GM21723 (cell line): Measurements from ENCODE around the gene UPF1.

Experiments used
- ATAC-seq: cut with Tn5 transposase; IDR thresholded peaks from one replicate; pipeline ENCODE4 v1.9.1; 2021; ENCODE audit warnings: mild to moderate bottlenecking, moderate library complexity; ENCODE audit not compliant: unreplicated experiment

The UPF1 gene

DNA sequence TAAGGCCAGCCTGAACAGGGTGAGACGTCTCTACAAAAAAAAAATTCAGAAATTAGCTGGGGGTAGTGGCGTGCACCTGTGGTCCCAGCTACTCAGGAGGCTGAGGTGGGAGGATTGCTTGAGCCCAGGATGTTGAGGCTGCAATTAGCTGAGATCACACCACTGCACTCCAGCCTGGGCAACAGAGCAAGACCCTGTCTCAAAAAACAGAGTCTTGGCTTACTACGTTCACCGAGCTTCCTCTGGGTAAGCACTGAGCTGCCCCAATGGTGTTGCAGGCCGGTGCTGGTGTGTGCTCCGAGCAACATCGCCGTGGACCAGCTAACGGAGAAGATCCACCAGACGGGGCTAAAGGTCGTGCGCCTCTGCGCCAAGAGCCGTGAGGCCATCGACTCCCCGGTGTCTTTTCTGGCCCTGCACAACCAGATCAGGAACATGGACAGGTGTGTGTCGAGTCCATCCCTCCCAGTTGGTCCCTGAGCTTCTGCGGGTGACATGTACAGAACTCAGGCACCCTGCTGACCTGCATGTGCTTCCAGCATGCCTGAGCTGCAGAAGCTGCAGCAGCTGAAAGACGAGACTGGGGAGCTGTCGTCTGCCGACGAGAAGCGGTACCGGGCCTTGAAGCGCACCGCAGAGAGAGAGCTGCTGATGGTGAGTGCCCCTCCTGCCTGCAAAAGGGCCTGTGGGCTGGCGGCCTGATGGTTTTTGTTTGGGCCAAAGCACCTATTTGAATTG is 24.1 kb downstream of the UPF1 start:
- no peak for ATAC-seq

DNA sequence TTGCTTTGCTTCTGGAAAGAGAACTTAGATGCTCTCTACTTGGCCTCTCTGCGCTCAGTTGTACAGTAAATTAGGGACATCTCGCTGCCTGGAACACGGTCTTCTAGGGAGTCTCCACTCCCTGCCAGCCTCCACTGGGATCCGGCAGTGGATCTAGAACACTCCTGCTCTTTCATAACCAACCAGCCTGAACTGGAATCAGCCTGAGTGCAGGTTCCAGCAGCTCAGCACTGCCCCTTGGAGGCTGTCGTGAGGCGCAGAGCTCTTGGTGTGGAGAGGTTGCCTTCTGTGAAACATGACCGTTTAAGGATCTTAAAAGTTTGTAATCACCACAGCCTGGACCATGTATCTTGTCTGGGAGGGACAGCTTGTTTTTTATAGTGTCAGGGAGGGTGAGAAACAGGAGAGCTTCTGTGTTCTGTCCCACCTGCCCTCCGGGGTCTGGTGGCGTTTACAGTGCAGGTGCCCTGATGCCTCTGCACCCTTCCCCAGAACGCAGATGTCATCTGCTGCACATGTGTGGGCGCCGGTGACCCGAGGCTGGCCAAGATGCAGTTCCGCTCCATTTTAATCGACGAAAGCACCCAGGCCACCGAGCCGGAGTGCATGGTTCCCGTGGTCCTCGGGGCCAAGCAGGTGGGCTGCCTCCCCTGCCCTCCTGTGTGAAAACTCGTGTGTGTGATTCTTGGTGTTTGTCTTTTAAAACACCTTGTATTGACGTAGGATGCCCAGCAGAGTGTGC is 24.8 kb downstream of the UPF1 start:
- ATAC-seq = no peak

DNA sequence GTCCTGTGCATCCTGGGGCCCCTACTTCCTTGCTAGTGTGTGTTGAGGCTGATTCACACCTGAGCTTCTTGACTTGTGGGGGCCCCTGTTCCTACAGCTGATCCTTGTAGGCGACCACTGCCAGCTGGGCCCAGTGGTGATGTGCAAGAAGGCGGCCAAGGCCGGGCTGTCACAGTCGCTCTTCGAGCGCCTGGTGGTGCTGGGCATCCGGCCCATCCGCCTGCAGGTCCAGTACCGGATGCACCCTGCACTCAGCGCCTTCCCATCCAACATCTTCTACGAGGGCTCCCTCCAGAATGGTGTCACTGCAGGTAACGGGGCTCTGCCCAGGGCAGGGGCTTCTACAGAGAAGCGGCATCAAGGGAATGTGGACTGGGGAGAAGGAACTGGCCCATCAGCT is 25.5 kb downstream of the UPF1 start:
- ATAC-seq = no peak

DNA sequence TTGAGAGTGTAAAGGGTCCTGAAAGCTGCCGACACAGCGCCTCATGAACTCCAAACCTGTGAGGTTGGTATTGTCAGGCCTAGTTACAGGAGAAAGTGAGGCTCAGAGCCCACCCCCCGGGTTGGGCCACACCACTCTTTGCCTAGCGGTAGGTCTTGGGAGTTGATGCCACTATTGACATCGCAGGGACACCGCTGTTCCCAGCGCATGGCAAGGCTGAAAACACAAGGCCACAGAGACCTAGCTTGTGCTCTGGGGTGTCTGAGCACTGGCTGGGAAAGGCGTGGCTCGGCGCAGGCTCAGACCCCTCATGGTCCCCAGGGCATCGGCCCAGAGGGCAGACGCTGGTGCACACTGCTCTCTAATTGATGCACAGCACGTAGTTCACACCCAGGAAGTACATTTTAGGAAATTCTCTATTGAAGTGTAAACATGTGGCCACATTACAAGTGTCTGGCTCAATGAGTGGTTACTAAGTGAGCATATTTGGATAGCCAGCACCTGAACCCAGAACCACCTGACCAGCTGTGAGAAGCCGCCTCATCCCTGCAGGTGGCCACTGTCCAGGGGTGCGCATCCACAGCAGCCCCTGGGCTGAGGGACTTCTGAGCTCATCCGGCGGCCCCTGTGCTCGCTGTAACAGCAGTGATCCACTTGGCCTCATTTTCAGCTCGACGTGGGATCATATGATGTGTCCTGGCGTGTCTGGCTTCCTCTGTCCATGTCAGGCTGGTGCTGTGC is 27.3 kb downstream of the UPF1 start:
- no peak for ATAC-seq

DNA sequence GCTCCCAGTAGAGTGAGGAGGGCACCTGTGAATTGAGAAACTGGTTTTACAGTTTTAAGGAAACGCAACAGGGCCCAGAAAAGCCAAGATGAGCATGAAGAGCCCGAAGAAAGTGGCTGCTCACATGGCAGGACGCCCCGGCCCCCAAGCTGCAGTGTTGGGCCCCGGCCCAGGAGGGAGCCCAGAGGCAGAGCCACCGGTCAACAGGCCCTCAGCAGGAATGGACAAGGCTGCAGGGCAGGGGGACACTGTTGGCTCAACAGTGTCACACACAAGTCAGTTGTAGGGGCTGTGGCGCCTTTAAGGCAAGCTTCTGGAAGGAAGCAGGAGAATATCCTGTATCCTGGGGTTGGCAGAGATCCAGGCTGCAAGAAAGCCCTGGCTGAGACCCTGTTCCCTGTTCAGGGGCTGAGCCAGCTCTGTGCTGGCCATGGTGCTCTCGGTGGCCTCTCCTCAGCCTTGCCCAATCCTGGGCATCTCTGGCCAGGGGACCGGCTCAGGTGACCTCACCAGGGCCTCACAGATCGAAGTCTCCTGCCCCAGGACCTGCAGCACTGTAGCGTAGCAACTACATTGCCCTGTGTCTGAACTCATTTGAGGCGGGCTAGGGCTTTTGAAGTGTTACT is 28.0 kb downstream of the UPF1 start:
- no peak for ATAC-seq

DNA sequence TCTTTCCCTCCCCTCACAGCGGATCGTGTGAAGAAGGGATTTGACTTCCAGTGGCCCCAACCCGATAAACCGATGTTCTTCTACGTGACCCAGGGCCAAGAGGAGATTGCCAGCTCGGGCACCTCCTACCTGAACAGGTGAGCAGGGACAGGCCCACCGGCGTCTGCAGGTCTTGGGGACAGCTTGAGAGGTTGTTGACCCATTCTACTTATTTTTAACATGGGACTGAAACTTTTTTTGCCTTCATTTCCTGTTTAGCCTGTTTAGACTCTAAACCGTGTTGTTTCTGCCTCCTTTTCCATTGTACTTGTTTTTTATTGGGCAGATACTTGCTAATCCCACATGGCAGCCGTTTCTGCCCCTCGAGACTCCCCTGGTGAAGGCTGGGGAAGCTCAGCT is 28.5 kb downstream of the UPF1 start:
- no peak for ATAC-seq

DNA sequence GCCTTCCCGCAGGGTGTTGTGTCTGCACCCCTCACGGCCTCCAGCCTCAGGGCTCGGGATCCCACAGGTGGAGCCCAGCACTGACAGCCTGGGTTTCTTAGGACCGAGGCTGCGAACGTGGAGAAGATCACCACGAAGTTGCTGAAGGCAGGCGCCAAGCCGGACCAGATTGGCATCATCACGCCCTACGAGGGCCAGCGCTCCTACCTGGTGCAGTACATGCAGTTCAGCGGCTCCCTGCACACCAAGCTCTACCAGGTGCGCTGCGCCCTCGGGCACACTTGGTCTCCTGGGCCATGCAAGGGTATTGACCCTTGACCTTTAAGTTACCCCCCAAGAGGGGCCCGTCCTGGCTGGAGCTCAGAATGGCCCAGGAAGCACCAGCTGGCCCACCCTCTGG is 29.0 kb downstream of the UPF1 start:
- no peak for ATAC-seq

DNA sequence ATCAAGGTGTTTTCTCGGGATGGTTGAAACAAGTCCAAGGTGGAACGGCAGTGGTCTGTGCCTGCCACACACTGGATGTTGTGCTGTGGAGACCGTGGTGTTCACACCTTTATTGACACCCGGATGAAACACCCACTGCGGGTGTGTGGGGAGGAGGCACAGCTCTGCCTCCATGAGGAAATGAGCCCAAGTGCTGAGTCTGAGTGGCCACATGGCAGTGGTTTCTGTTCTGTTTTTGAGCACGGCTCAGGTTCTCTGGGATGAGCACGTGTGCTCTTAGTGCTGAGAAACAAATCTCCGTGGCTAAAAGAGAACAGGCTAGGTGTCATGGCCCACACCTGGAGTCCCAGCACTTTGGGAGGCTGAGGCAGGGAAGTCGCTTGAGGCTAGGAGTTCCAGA is 29.5 kb downstream of the UPF1 start:
- ATAC-seq = no peak

DNA sequence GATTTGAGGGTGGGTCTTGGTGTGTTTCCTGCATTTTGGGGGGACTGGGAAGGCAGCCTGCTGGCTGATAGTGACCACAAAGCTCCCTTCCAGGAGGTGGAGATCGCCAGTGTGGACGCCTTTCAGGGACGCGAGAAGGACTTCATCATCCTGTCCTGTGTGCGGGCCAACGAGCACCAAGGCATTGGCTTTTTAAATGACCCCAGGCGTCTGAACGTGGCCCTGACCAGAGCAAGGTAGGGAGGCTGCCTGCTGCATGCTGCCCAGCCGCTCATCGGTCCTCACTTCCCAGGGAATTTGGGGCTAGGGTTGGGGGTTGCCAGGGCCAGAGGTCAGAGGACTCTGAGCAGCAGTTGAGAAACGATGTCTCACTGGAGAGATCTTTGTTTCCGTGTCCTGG is 30.2 kb downstream of the UPF1 start:
- ATAC-seq = no peak

DNA sequence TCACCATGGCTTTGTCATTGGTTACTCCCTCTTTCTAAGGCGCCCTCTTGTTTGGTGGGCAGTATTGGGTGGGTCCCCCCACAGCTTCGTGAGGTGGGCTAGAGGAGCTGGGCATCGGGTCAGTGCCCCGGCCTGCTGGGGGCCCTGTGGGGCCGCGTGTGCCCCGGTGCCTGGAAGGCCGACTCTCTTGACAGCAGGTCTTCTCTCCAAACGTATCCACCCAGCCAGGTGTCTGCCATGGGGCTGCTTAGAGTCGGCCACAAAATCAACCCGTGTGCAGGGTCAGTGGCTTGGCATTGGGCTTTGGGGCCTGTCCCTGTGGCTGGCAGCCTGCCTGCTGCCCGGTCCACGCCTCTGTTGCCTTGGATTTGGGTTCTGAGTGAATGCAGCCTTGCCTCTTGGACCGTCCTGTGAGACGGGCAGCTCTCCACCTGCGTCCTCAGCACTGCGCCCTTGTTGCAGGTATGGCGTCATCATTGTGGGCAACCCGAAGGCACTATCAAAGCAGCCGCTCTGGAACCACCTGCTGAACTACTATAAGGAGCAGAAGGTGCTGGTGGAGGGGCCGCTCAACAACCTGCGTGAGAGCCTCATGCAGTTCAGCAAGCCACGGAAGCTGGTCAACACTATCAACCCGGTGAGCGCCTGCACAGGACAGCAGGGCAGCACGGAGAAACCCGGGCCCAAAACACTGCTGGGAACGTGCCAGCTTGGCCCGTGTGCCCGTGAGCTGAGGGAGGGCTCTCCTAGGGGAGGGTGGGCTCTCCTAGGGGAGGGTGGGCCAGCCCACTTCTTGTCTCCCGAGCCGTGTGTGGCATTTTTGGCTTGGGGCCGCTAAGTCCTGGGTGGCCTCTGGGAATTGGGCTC is 31.4 kb downstream of the UPF1 start:
- ATAC-seq = no peak

DNA sequence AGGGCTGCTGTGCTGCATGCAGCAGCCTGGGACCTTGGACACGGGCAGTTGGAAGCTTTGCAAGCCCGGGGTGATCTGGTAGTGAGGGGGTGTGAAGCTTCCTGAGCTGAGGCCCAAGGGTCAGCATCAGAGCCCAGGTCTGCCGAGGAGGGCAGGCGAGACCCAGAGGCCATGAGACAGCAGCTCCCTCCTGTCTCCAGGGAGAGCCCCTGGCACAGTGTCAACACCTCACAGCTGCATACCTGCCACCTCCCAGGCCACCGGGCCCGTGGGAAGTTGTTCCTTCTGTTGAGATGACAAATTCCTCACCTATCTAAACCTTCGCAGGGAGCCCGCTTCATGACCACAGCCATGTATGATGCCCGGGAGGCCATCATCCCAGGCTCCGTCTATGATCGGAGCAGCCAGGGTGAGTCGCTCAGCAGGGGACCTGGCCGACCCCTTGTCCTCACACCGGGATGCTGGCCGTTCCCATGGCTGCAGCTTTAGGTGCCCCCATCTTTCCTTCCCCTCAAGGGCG is 32.1 kb downstream of the UPF1 start:
- ATAC-seq = no peak

DNA sequence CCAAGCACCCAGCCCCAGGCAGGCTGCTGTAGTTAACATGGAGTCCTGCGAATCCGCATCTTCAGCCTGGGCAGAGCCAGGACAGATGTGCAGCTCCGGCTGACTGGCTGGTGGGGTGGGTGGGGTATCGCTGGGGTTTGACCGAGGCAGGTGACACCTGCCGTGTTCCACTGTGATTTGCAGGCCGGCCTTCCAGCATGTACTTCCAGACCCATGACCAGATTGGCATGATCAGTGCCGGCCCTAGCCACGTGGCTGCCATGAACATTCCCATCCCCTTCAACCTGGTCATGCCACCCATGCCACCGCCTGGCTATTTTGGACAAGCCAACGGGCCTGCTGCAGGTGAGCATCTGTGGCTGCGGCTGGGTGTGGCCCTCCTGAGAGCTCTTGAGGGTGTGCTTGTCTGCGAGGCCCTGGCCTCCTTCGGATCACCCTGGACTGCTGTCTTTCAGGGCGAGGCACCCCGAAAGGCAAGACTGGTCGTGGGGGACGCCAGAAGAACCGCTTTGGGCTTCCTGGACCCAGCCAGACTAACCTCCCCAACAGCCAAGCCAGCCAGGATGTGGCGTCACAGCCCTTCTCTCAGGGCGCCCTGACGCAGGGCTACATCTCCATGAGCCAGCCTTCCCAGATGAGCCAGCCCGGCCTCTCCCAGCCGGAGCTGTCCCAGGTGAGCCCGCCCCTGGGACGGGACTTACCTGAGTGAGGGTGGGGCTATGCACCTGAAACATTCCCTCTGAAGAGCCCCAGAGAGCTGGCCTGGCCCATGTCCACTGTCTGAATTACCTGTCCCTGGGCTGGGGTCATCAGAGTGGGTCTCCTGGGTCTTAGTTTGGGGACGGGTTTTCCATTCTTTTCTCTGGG is 33.6 kb downstream of the UPF1 start:
- no peak for ATAC-seq

DNA sequence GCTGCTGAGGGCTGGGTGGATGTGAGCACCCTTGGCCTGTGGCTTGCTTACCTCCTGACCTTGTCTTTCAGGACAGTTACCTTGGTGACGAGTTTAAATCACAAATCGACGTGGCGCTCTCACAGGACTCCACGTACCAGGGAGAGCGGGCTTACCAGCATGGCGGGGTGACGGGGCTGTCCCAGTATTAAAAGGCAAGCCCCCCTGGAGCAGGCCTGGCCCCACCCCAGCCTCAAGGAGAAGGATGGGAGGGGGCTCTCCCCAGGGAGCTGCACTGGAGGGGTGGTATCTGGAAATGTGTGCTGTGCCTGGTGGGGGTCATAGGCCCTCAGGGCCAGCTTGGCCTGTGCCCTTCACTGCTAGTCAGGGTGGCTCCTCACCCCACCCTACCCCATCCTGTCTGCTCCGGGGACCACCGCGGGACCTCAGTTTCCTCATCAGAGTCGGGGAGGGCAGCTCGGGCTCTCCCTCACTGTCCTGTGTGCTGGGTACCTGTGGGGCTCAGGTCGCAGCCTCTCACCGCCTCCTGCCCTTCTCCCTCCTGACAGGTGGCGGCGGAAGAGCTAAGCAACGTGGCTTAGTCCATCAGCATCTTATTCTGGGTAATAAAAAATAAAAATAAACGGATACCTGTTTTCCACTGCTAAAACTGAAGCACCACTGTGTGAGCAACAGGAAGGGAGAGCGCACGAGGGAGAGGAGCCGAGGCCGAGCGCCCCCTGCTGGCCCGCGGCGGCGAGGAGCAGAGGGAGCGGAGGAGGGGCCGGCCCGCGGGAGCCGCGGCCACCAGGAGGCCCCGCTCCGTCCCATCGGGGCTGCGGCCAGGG is 34.4 kb downstream of the UPF1 start:
- no peak for ATAC-seq

DNA sequence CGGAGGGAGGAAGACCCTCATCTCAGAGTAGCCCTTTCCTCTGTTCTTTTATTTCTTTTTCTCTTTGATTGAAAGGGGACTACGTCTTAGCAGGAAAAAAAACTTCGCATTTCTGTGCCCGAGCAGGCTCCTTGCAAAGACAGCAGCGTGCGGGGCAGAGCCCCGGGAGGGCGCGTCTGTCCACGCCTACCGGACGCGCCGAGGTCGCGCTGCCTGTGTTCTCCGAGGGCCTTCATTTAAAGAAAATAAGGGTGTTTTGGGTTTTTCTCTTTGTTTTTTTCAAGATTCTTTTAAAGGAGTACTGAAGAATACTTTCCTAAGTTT is 35.0 kb downstream of the UPF1 start:
- no peak for ATAC-seq

DNA sequence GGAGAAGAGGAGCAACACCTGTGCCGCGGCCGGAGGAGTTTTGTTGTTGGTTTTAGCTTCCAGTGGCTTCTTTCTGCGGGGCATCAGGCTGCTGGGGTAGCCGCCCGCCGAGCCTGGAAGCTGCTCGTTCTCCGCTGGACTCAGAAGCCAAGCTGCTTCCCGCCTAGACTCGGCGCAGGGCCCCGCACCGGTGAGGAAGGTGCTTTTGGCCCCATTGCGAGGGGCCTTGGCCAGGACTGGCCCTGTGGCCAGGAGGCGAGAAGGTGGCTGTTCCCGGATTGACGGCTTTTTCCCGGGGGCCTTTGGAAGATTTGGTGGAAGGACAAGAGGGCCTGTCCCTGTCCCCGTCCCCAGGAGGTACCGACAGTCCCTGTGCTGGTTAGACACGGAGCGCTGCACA is 35.4 kb downstream of the UPF1 start:
- no peak for ATAC-seq

DNA sequence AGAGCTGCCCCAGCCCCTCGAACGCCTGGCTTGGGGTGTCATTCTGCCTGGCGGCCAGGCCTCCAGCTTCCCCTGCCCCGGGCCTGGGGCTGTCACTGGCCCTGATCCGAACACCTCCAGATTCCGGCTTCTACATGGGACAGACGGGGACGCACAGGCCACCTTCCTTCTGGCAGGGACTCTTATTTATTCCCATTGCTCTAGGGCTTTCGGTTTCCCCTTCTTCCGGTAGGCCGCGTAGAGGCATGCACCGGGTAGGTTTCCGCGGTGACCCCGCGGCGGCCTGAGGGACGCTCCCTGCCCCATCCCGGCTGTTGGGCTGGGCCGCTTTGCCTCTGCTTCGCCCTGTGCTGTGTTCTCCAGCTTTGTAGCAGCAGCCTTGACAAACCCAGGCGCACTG is 36.0 kb downstream of the UPF1 start:
- ATAC-seq = no peak

DNA sequence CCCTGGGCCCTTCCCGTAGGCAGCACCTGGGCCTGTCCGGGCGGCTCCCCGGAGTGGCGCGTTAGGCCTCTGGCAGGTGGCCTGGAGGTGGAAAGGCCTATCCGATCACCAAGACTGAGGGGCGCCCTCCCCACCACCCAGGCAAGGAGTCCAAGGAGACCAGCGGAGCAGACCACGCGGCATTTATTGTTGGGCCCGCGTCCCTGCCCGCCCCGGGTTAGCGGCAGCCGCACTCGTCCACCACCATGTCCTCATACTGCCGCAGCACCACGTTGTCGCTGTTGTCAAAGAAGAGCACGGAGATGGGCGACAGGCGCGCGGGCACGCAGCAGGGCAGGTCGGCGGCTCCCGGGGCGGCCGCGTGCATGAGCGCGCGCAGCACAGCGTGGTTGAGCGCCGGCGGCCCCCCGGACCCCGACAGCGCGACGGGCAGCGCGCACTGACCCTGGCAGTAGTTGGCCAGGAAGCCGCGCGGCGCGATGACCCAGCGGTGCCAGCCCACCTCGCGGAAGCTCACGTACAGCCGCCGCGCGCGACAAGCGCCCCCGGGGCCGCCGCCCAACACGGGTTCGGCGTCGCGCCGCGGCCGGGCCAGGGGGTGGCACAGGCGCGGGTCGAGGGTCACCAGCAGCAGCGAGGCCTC is 36.7 kb downstream of the UPF1 start:
- ATAC-seq = no peak

DNA sequence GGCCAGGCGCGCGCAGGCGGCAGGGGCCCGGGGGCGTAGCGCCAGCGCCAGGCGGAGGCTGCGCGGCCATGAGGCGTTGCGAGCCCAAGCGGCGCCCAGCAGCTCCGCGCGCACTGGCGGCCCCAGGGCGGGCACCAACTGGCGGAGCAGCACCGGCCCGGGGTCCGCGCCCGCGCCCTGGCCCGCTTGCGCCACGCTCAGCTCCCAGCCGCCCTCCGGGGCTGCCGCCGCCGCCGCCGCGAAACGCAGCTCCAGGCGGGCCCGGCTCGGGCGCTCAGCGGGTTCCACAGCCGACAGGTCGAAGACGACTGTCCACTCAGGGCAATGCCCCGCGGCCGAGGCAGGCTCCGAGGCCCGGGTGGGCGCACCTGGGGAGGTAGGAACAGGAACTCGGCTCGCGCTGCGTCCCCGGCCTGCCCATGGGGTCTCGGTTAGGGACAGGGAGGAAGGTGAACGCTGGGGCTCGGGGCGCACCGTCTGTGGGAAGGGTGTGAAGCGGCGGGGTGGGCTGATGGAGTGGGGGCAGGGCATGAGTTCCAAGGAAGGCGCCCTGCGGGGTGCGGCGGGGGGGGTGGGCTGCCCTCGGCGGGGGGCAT is 37.4 kb downstream of the UPF1 start:
- no peak for ATAC-seq
